Gastrocnemius medialis (tissue), 4 donors: ENCODE measurements around the gene TTR. TPM values are rescaled to one million over a fixed set of nuclear protein-coding genes. Genes with fewer than 3 reads are reported as not detected.

Source experiments
- ATAC-seq, 2 donors: fragments of 150-250 bp; one replicate each; pipeline ENCODE4 v1.9.1; 2016
- DNase-seq, 2 donors: peaks; one replicate each; pipeline ENCODE4 v3.0.0-alpha.2; 2019
- H3K27ac ChIP-seq, 4 donors: fragments of 200-600 bp; sonication (generic); 1 replicate in 1 of 4; 2 replicates in 3 of 4; pipeline ENCODE4 v1.5.1; 2016 to 2018; ENCODE audit warnings: mild to moderate bottlenecking in 2 of 4, moderate library complexity in 1 of 4
- H3K27me3 ChIP-seq, 3 donors: fragments of 200-600 bp; sonication (generic) in 2 of 3; 1 replicate in 1 of 3; 2 replicates in 2 of 3; pipeline versions ENCODE4 v1.5.1 to v1.6.0; 2016 to 2019; ENCODE audit warnings: mild to moderate bottlenecking in 1 of 3, moderate library complexity in 1 of 3
- H3K36me3 ChIP-seq, 2 donors: fragments of 200-600 bp; sonication (generic) in 1 of 2; one replicate each; pipeline ENCODE4 v1.5.1; 2017 to 2018
- H3K4me1 ChIP-seq, 2 donors: fragments of 200-600 bp; sonication (generic) in 1 of 2; one replicate each; pipeline ENCODE4 v1.5.1; 2016 to 2017; ENCODE audit warnings: mild to moderate bottlenecking in 2 of 2
- H3K4me3 ChIP-seq, 4 donors: fragments of 200-600 bp; sonication (generic) in 3 of 4; 1 replicate in 1 of 4; 2 replicates in 3 of 4; pipeline ENCODE4 v1.5.1; 2016 to 2019; ENCODE audit warnings: mild to moderate bottlenecking in 2 of 4
- H3K9me3 ChIP-seq, 3 donors: fragments of 200-600 bp; sonication (generic) in 2 of 3; 1 replicate in 1 of 3; 2 replicates in 2 of 3; pipeline ENCODE4 v1.5.1; 2016 to 2019
- CTCF ChIP-seq, 5 experiments: fragments of 450-650 bp in 3 of 5; fragments of 200-600 bp in 2 of 5; sonication (generic) in 2 of 5; IDR thresholded peaks in 4 of 5; conservative IDR thresholded peaks in 1 of 5; 1 replicate in 4 of 5; 2 replicates in 1 of 5; pipeline ENCODE4 v1.5.1; 2016 to 2019; ENCODE audit warnings: antibody characterized with exemption in 5 of 5, mild to moderate bottlenecking in 3 of 5, moderate library complexity in 3 of 5
- POLR2A ChIP-seq, 2 donors: fragments of 450-650 bp; IDR thresholded peaks; one replicate each; pipeline ENCODE4 v1.6.1; 2017; ENCODE audit warnings: antibody characterized with exemption in 2 of 2, mild to moderate bottlenecking in 2 of 2, moderate library complexity in 2 of 2
- in situ Hi-C, 4 donors: fragments of 200-750 bp; cut with MboI; loops; one replicate each; pipeline versions ENCODE4 v1.15.0 to v1.8.0; 2017; ENCODE audit warnings: low sequenced_read_pairs in 4 of 4
- intact Hi-C: fragments of 100-400 bp; cut with DNase I; formaldehyde crosslinking; loops from one replicate; pipeline ENCODE4 v1.15.1; 2023; ENCODE audit warnings: low total_unique reads
- total RNA-seq, 4 donors: library from RNA; depleted of rRNA; stranded (reverse); fragments of >200 nt; gene quantifications; one replicate each; pipeline versions ENCODE4 v1.1.0 to v1.2.3, GENCODE V29; 2016

Gene TTR
- total RNA-seq, 4 donors from 2014 or later, result 1.4 to 4.4 TPM; not detected in 2

GRCh38 chr18:31558567-31558966 lies 33.1 kb upstream of the TTR start:
- in situ Hi-C loops, result loop anchor here (10.0 to 25.0 kb wide), 5 partner anchors 156 to 416 kb away; no protein-coding TSS in a partner anchor
- Histone ChIP-seq H3K9me3 (no peaks in the 10 kb centered on the region), H3K27me3 (no peaks in the 10 kb centered on the region), H3K27ac (no peak overlapping the region), H3K4me1 (no peaks in the 10 kb centered on the region), H3K4me3 (no peak overlapping the region), H3K36me3 (no peaks in the 10 kb centered on the region)
- DNase-seq (no peak), ATAC-seq (no peak)
- no peak for TF ChIP-seq CTCF (IDR thresholded peaks at IDR 0.05 in 4 of 5, conservative IDR thresholded peaks at IDR 0.05 in 1 of 5)
- TF ChIP-seq POLR2A (IDR thresholded peaks at IDR 0.05), result no peak
- intact Hi-C loops, result loop anchor here (5.0 kb wide), 1 partner anchor 419 kb away; no protein-coding TSS in a partner anchor

GRCh38 chr18:31562726-31563125 lies 29.0 kb upstream of the TTR start:
- Histone ChIP-seq H3K4me1 (no peaks in the 10 kb centered on the region), H3K4me3 (no peak overlapping the region), H3K27ac (no peak overlapping the region), H3K9me3 (no peaks in the 10 kb centered on the region), H3K27me3 (no peaks in the 10 kb centered on the region), H3K36me3 (no peaks in the 10 kb centered on the region)
- DNase-seq (no peak), ATAC-seq (no peak)
- no peak for TF ChIP-seq CTCF (IDR thresholded peaks at IDR 0.05 in 4 of 5, conservative IDR thresholded peaks at IDR 0.05 in 1 of 5)
- in situ Hi-C loops, result loop anchor here in 3 of 4 donors (5.0 to 25.0 kb wide), 3 partner anchors 155 to 400 kb away; no protein-coding TSS in a partner anchor
- intact Hi-C loops, result no loop called here

- Histone ChIP-seq H3K4me1 (no peaks in the 10 kb centered on the region), H3K27me3 (no peaks in the 10 kb centered on the region), H3K9me3 (no peaks in the 10 kb centered on the region), H3K4me3 (no peak overlapping the region), H3K27ac (no peak overlapping the region), H3K36me3 (no peaks in the 10 kb centered on the region)
- intact Hi-C loops, result no loop called here
- DNase-seq (no peak), ATAC-seq (no peak)
- in situ Hi-C loops, result loop anchor here in 3 of 4 donors (5.0 to 25.0 kb wide), 3 partner anchors 154 to 399 kb away; no protein-coding TSS in a partner anchor
- TF ChIP-seq CTCF (IDR thresholded peaks at IDR 0.05 in 4 of 5, conservative IDR thresholded peaks at IDR 0.05 in 1 of 5) (no peak), POLR2A (IDR thresholded peaks at IDR 0.05) (no peak)
Observed at GRCh38 chr18:31563778-31564177, 27.9 kb upstream of the TTR start.

- TF ChIP-seq CTCF (IDR thresholded peaks at IDR 0.05 in 4 of 5, conservative IDR thresholded peaks at IDR 0.05 in 1 of 5), result no peak
Observed at GRCh38 chr18:31565345-31565744, 26.3 kb upstream of the TTR start.

More at GRCh38 chr18:31565345-31565744, 26.3 kb upstream of the TTR start:
- in situ Hi-C loops (loop anchor here in 3 of 4 donors (25.0 kb wide), 2 partner anchors 247 to 397 kb away; no protein-coding TSS in a partner anchor), intact Hi-C loops (no loop called here)
- Histone ChIP-seq H3K27me3 (no peaks in the 10 kb centered on the region), H3K36me3 (no peaks in the 10 kb centered on the region), H3K4me1 (no peaks in the 10 kb centered on the region), H3K9me3 (no peaks in the 10 kb centered on the region), H3K27ac (no peak overlapping the region), H3K4me3 (no peak overlapping the region)
- ATAC-seq (no peak), DNase-seq (no peak)
